NCI-H1930 (cell line): Measurements from ENCODE around the gene COX5A.
"Not testable (repeated sequence)": the region's sequence is repeated elsewhere in the genome, so short reads cannot be mapped to it uniquely, and the experiment has no call there.

Experiments
- DNase-seq, 2 experiments: peaks; one replicate each; lab custom pipeline; 2025; lab: John Stamatoyannopoulos, UW

COX5A gene

DNA sequence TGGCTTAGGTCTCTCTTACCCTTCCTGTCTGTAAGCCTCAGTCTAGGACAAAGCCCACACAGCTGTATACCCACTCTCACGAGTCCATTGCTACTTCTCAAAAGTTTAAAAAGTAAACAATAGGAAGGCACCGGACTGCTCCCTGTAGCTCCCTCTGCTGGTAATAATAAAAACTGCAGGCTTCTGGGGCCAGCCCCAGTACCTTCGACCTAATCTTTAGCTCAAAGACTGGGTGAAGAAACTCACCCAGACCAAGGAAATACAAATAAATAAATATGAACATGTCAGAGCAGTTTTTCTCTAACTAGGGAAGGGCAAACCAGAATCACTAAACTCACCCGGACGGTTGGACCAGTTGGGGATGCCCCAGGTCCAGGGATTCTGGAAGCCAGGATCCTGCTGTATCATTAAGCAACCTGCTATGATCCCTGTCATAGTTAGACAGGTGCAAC, 36.2 kb downstream of the COX5A start:
- DNase-seq, result no peak

DNA sequence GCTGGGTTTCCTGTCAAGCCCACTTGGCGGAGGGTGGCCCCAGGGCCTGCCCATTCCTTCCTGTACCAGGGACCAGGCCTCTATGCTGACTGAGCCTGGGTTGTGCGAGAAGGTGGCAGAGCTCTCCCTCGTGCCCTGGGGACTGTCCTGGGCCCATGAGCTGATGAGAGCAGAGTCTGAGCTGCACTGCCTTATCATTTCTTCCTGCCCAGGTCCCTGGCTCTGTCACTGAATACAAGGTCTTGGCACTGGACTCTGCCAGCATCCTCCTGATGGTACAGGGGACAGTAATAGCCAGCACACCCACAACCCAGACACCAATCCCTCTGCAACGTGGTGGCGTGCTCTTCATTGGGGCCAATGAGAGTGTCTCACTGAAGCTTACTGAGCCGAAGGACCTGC, 40.6 kb downstream of the COX5A start:
- no peak for DNase-seq

DNA sequence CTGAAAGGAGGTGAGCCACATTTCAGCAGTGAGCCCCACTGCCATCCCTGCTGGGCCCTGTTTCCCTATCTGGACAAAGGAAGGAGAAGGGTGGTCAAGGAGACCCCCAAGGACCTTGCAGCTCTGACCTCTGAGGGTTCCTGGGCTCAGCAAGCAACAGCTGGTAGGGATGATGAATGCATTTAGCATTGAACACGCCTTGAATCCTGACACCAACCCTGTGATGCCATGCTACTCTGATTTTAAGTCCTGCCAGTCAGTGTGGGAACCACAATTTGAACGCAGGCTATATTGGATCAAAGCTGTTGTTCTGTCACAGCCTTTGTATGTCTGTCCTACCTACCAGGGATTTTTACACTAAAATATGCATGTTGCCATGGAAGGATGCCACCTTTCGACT, 41.6 kb downstream of the COX5A start:
- no peak for DNase-seq

DNA sequence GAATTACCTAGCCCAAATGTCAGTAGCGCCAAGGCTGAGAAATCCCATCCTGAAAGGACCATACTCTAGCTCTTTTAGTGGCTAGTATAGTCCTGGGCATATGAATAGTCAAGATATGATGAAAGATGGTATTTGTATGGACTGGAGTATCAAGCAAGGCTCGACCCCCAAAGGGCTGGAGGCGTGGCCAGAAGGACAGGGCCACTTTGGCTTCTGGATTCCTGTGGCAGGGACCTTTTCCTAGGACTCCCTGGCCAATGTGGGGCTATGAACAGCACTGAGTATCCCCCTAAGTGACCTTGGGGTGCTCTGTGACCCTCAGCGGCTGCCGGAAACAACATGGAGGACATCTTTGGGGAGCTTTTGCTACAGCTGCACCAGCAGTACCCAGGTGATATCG, 42.0 kb downstream of the COX5A start:
- DNase-seq, result no peak

DNA sequence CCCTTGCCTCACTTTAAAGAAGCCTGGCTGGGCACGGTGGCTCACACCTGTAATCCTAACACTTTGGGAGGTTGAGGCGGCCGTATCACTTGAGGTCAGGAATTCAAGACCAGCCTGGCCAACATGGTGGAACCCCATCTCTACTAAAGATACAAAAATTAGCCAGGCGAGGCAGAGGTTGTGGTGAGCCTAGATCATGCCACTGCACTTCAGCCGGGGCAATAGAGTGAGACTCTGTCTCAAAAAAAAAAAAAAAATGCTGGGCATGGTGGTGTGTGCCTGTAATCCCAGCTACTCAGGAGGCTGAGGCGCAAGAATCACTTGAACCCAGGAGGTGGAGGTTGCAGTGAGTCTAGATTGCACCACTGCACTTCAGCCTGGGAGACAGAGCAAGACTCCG, 43.5 kb downstream of the COX5A start:
- DNase-seq, result not testable (repeated sequence)

DNA sequence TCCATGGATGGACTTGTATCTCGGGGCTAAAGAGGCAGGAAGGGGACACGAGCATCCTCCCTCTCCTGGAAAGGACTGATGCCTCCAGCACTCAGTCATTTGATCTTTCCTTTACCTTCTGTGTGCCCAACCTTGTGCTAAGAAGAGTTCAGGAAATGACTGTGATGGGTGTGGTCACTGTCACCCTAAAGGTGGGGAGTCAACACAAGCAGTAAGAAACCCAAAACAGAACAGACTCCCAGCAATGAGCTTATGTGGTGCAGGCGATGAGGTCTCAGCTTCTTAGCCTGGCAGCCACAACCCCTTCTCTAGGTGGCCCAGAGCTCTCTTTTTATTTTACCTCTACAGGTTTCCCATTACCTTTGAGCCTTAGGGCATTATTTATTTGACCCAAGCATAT, 44.2 kb downstream of the COX5A start:
- DNase-seq, result no peak

DNA sequence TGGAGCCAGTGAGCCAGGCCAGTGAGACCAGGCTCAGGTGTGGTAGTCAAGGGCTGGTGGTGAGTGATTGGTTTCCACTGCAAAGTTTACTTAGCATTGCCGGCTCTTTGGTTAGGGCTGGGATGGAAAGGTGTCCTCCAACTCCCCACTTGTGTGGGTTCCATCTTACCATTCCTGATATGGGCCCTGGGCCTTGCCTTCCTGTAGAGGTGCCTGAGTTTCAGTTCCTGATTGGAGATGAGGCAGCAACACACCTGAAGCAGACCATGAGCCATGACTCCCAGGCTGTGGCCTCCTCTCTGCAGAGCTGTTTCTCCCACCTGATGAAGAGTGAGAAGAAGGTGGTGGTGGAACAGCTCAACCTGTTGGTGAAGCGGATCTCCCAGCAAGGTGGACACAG, 44.9 kb downstream of the COX5A start:
- DNase-seq, result no peak

DNA sequence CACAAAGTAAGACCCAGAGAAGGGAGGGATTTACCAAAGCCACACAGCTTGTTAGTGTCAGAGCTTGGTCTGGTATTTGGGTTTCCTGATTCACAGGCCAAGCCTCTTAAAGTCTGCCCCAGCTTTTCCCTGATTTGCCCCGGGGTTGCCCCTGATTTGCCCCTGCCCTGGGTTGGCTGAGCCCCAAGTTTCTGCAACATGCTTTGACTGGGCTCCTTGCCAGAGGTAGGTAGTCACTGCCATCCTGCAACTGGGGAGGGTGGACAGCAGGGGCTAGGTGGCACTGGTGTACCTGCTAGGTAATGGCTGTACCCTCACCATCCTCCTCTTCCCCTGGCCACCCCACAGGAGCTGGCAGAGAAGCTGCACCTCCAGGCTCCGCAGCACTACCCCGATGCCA, 45.6 kb downstream of the COX5A start:
- no peak for DNase-seq

DNA sequence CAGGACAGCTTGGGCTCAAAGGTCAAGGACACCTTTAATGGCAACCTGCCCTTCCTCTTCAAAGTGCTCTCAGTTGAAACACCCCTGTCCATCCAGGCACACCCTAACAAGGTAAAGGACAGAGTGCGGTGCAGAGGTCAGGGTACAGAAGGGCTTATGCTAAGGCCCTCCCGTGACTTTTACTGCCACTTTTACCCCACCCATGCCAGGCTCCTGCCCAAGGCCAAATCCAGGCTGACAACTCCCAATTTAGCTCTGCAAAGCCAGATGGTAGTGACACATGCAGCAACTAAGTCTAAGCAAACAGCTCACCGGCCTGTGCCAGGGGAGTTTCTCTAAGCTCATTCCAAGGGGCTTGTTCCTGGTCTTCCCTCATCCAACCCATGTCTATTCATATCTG, 46.4 kb downstream of the COX5A start:
- DNase-seq, result no peak

DNA sequence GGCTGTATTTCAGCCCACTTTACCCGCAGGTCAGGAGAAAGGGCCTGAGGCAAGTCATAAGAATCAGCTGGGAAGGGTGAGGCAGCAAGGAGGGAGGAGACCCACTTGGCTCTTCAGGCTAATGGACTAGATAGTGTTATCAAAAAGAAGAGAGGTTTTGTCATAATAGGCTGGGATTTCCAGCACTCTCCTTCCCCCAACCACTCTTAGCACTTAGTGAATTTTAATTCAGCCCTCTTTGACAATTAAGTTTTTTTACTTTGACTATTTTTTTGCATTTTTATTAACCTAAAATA, 47.3 kb downstream of the COX5A start:
- no peak for DNase-seq

DNA sequence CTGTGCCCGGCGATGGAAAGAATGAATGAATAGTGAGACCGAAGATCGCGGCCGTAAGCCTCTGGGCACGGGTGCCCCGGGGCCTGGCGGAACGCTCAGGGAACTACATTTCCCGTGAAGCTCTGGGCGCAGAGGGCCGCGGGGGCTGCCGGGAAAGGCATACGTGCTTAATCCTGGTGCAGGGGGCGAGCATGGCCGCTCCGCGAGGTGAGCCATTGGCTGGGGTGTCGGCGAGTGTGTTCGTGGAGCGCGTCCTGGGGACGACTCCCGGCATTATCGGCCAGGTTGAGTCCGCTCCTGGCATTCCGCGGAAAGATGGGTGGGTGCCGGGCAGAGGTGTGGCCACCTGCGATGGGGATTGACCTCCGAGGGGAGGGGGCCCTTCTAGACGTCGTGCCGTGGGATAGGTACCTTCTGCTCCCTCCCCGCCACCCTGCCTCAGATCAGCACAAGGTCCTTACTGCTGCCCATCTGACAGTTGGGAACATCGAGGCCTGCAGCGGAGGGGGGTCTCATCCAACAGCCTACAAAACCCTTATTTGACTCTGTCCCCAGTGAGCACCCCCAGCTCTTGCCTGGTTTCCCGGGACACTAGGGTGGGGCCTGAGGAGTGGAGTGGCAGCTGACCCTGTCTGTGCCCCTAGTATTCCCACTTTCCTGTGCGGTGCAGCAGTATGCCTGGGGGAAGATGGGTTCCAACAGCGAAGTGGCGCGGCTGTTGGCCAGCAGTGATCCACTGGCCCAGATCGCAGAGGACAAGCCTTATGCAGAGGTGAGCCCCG, 47.8 kb downstream of the COX5A start, which contains the start of gene MPI:
Gene MPI, plus strand, starts transcription at position 160 of the 782 bp plus-strand sequence. Its CDS starts 32 bp downstream, at position 192.
- DNase-seq, result peak; percentile 63 to 71

DNA sequence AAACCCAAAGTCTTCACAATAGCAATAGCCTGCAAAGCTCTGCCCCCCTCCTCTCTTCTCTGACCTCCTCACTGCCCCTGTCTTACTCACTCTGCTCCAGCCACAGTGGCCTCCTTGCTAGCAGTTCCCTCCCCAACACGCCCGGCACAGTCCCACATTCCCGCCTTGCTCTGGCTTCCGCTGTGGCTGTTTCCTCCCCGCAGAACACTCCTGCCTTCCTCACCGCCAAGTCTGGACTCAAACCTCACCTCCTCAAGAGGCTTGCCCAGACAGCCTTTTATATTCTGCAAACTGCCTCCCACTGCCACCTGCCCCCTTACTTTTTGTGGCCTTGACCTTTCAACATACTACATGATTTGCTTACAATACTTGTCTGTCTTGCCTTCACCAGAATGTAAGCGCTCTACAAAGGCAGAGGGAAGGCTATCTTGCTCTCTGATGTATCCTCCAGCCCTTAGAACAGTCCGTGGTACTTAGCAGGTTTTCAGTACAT, 48.4 kb downstream of the COX5A start:
- no peak for DNase-seq

DNA sequence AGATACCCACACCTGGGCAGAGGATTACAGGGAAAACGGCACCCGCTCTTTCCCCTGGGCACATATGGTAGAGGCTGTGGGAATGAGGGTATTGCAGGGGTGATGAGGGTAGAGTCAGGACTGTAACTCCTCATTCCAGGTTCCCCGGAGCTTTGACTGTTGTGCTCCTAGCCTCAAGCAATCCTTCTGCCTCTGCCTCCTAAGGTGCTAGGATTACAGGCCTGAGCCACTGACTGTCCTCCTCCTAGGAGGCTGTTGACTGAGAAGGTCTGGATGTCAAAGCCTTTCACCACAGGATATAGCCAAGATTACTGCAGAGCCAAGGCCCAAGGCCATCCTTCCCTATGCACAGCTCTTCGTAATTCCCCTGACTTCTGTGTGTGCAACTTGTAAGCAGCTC, 49.2 kb downstream of the COX5A start:
- DNase-seq, result no peak

DNA sequence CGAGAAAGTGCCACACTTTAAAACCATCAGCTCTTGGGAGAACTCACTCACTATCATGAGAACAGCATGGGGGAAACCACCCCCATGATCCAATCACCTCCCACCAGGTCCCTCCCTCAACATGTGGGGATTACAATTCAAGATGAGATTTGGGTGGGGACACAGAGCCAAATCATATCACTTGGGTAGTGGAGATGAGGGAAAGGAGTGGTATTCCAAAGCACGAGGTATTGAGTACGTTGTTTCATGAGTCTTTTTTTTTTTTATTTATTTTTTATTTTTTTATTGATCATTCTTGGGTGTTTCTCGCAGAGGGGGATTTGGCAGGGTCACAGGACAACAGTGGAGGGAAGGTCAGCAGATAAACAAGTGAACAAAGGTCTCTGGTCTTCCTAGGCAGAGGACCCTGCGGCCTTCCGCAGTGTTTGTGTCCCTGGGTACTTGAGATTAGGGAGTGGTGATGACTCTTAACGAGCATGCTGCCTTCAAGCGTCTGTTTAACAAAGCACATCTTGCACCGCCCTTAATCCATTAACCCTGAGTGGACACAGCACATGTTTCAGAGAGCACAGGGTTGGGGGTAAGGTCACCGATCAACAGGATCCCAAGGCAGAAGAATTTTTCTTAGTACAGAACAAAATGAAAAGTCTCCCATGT, 50.2 kb downstream of the COX5A start:
- not testable (repeated sequence) for DNase-seq

DNA sequence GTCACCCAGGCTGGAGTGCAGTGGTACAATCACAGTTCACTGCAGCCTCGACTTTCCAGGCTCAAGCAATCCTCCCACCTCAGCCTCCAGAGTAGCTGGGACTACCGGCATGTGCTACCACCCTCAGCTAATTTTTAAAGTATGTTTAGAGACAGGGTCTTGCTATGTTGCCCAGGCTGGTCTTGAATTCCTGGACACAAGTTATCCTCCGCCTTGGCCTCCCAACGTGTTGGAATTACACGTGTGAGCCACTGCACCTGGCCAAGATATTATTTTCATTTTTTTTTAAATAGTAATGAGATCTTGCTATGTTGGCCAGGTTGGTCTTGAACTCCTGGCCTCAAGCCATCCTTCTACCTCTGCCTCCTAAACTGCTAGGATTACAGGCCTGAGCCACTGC, 52.4 kb downstream of the COX5A start:
- DNase-seq, result no peak

DNA sequence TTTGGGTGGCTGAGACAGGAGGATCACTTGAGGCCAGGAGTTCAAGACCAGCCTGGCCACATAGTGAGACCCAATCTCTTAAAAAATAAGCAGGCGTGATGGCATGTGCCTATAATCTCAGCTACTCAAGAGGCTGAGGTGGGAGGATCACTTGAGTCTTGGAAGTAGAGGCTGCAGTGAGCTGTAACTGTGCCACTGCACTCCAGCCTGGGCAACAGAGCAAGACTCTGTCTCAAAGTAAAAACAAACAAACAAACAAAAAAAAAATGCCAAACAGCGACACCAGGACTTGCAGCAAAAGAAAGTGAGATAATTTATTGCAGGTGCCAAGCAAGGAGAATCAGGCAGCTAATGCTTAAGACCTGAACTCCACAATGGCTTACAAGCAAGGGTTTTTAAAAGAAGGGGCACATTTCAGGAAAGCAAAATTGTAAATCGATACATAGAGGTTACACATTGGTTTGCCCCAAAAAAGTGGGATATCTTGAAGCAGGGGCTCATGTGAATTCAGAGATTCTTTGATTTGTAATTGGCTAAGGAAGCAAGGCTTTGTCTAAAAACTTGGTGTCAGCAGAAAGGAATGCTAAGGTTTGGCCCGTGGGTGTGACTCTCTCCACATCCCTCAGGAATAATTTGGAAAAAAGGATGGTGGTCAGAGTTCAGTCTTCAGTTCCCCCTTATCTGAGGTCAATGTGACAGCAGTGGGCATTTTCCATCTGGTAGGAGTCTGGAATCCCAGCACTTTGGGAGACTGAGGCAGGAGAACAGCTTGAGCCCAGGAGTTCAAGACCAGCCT, 53.2 kb downstream of the COX5A start:
- DNase-seq, result no peak

DNA sequence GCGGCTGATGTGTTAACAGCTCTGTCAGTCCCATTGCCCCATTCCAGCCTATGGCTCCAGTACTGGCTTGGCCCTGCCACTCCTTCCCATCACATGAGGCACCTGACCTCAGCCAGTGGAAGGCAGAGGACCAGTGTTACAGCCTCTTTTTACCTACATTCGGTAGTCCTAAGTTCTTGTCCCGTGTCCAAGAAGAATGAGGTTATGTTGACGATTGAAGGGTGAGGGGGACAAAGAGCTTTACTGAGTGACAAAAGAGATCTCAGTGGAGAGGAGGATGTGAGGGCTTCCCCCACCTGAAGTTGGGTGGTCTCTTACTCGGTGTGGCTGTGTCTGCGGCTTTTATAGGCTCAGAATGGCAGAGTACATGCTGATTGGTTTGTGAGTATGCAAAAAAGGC, 55.3 kb downstream of the COX5A start:
- no peak for DNase-seq

DNA sequence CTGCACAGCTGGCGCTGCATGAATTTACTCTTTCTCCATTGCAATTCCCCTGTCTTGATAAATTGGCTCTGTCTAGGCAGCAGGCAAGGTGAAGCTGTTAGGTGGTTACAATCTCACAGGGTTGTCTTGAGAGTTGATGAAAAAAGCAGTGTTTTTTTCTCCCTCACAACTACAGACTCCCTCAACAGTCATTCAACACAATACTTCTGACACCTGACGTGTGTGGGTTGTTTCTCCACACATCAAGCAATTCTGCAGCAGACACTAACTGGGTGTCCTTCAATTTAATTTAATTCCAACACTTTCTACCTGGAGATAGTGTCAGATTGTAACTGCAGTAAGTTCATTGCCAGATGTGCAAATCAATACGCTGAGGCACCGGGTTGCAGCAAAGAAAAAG, 59.6 kb downstream of the COX5A start:
- no peak for DNase-seq

DNA sequence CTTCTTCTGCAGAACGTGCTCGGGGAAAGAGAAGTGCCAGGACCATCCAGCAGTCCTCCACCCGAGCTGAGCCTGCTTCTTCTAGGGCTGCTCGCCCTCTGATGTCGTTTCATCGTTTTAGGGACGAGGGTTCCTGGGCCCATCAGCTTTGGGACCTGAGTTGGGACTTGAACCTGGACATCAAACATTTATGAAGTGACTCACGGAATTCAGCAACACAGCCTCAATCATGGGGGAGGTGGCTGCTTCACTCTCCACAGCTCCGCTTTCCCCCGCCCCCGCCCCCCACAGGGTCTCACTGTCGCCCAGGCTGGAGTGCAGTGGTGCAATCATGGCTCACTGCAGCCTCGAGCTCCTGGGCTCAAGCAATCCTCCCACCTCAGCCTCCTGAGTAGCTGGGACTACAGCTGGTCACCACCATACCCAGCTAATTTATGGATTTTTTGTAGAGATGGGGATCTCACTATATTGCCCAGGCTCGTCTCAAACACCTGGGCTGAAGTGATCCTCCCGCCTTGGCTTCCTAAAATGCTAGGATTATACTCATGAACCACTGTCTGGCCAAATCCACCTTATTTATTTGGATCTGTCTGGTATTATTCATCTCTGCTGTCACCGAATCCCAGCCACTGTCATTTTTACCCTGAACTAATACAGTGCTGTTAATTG, 64.0 kb downstream of the COX5A start:
- DNase-seq, result peak in 1 of 2 experiments; percentile 25

DNA sequence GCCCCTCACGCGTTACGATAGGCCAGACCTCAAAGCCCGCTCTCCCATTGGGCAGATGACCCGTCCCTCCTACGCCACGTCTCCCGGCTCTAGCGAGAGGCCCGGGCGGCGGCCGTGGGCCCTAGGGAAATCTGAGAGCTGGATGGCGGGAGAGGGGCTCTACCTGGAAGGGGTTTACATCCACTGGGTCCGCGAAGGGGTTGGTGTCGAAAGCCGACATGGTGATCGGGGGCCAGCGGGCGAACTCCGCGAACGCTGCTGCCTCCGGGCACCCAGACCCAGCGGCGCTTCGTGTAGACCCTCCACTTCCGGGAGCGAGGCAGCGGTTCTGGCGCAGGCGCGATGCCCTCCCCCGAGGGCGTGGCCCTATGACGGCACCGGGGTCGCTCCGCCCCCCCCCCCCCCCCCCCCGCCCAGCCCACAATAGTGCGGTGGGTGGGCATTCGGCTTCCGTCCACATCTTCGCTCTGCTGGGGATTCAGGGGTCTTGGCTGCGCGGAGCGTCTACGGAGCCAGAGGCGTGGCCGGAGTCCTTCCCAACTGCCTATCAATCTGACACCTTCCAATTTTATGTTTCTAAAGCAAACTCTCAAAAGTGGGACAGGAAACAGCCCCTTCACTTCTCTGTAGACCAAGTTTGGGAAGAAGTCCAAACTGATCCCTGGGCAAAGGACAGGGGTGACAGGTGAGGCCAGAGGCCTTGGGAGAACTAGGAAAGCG, 64.7 kb downstream of the COX5A start, which contains the start of gene SCAMP2:
Gene SCAMP2, minus strand, starts transcription at position 330 of the 720 bp plus-strand sequence. Its CDS starts 110 bp downstream, at position 220.
- peak; percentile 83 to 87 for DNase-seq

DNA sequence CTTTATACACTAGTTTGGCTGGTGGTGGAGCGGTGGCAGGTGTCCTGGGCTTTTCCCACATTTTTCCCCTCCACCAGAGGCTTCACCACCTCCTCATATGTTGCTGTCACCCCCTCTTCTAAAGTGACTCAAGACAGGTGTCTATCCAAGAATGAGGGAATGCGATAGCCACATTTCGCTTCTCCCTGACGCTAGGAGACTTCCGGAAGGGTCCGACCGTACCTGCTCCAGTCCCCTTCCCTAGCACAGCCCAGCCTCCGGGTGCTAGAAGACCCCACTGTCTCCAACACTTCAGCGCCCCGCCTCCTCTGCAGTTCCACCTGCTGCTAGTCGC, 65.2 kb downstream of the COX5A start:
- no peak for DNase-seq
